HuH-7.5 (cell line): Measurements from ENCODE around the gene LIPG.
A peak's percentile ranks its signal among the peaks of the same experiment; 100 is the strongest.
"Not testable (repeated sequence)": the region's sequence is repeated elsewhere in the genome, so short reads cannot be mapped to it uniquely, and the experiment has no call there.

Source experiments
- DNase-seq: peaks from one replicate; pipeline ENCODE4 v3.0.0; 2011; ENCODE audit warnings: low spot score

Gene LIPG

DNA sequence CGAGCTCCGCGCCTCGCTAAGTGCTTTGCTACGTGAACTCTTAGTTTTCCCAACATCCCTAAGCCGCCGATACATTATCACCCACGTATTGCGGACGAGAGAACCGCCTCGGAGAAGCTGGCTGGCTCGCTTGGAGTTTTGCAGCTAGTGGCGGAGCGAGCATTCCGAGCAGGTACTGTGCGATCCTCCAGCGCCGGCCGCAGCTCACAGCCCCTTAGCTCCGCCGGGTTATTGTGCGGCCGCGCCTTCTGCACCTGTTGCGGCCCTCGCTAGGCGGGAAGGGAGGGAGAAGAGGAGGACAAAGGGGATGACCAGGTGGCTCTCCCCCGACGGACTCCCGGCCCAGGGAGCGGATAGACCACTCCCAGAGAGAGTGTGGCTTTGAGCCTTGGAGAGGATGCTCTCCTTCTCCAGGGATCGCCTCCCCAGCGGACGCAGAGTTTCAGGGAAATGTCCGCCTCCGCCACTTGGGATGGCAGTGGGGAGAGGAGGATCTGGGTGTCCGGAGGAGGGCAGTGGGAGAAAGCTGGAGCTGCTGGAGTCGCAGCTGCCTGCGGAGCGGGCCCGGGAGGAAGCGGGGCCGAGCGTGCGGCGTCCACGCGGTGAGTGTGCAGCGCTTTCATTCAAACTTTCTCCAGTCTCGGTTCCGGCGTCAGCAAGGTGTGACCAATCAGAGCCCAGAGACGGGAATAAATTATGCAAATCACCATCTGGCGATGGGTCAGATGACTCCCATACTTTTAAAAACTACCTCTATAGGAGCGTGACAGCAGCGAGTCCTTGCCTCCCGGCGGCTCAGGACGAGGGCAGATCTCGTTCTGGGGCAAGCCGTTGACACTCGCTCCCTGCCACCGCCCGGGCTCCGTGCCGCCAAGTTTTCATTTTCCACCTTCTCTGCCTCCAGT is at the start of gene LIPG:
Gene LIPG (plus strand): TSS at position 769 of the 905 bp plus-strand sequence. CDS start 252 bp downstream, outside the sequence.
- DNase-seq, result peak; percentile 86

- DNase-seq, result not testable (repeated sequence)
Observed at GRCh38 chr18:49512876-49513275, 49.0 kb upstream of the LIPG start.

- no peak for DNase-seq
Observed at GRCh38 chr18:49514577-49514976, 47.3 kb upstream of the LIPG start.

GRCh38 chr18:49515003-49515402 is 46.9 kb upstream of the LIPG start:
- DNase-seq, result not testable (repeated sequence)

DNA sequence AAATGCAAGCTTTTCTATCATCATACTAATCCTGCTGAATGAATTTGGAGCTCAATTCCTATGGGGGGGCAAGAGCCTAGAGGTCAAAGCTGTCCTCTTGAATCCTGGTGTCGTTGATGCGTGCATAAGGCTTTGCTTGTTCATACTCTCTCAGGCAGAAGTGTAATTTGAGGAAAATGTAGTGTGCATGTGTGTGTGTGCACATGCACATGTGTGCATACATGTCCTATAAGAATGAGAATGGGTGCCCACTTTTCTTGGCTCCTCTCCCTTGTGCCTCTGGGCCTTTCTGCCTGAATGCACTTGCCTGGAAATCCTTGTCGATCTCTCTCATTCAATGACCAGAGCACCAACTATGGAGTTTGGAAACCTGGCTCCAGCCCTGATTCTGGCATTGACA is 46.3 kb upstream of the LIPG start:
- no peak for DNase-seq

DNA sequence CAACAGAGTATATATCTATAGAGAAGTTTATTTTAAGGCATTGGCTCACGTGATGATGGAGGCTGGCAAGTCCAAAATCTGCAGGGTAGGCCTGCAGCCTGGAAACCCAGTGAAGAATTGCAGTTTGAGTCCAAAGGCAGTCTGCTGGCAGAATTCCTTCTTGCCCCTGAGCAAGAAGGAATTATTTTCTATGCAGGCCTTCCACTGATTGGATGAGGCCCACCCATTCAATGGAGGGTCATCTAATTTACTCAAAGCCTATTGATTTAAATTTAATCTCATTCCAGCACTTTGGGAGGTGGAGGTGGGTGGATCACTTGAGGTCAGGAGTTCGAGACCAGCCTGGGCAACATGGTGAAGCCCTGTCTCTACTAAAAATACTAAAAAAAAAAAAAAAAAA is 44.4 kb upstream of the LIPG start:
- DNase-seq, result no peak

DNA sequence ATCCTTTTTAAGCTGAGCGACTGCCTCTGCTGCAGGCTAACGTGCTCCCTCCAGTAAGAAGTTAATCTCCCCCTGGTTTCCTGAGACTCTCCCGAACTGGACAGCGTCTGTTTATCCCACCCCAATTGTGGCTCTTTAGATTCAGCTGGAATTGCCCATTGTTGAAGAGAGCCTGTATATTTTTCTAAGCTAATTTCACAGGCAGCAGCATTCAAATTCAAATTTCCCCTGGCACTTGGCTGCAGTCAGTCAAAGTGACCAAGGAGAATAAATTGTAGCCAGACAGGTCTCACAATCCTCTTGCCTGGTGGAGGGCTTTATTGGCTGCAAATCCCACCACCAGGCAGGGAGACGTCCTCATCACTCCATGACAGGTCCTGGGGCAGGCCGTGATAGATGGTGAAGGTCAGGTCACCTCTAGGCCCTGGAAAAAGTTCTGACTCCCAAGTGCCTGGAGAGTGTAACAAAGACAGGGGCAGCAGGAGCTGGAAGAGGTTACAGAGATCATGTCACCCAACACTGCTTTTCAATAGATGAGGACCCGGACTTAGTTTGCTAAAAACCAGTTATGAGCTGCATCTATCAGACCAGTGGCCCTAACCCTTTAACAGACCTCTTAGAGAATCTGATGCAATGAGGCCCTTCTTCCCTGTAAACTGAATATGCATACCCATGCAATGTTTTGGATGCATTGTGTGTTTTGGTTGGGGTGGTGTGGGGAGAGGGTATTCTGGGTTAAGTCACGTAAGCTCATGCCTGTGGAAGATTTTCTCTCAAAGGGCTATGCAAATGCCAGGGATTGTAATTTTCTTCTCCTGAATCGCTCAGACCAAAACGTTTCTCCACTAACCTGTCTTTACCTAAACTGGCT is 42.5 kb upstream of the LIPG start:
- DNase-seq, result no peak

GRCh38 chr18:49520661-49521145 is 41.2 kb upstream of the LIPG start:
- no peak for DNase-seq

DNA sequence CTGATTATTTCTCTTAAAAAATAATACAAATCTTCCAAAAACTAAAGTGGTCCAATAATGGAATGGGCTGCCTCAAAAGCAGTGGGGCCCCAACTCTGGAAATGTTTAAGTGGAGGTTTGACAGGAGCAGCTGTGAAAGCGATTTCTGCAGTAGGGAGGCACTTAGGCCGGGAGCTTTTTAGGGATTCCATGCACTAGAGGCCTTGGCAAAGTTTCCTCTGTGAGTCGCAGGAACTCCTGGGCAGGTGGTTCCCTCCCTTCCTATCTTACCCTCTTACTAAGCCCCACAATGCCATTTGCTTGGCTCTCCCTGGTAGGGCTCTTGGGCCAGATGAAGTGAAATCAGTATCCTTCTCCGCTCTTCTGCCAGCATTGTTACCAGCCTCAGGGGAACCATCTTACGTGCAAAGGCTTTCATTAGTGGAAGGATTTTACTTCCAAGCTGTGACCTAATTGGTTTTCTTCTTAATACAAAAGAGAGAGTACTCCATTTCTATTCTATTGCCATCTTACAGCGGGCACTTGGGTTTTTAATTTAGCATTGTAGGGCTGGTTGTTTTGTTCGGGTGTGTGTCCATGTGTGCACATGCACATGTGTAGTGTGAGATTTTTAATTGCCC is 40.5 kb upstream of the LIPG start:
- DNase-seq, result no peak

GRCh38 chr18:49523580-49524093 is 38.2 kb upstream of the LIPG start:
- DNase-seq, result not testable (repeated sequence)

- no peak for DNase-seq
Observed at GRCh38 chr18:49524349-49524748, 37.5 kb upstream of the LIPG start.

DNA sequence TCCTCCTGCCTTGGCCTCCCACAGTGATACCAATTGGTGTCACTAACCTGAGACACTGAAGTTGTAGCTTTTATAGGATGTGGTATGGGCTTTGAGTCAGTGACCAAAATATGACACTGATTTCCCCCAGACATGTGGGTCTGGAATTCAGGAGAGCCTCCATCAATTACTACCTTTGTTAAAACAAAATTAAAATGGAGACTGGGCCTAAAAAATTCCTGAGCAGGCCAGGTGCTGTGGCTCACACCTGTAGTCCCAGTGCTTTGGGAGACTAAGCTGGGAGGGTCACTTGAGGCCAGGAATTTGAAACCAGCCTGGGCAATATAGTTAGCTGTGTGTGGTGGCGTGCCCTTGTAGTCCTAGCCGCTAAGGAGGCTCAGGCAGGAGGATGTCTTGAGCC is 36.9 kb upstream of the LIPG start:
- no peak for DNase-seq

DNA sequence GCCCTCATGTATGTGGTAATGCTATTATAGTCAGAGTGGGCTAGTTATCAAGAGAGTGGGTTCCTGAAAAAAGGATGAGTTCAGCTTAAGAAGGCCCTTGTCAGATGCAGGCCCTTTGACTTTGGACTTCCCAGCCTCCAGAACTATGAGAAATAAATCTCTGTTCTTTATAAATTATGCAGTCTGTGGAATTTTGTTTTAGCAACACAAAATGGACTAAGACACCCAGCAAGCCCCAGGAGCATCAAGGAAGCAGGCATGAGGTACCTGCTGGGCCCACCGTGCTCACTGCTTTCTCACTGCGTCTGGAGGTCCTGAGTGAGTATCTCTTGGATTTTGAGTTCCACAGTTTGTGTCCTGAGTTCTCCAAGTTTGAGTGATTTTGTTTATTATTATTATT is 35.9 kb upstream of the LIPG start:
- DNase-seq, result no peak

DNA sequence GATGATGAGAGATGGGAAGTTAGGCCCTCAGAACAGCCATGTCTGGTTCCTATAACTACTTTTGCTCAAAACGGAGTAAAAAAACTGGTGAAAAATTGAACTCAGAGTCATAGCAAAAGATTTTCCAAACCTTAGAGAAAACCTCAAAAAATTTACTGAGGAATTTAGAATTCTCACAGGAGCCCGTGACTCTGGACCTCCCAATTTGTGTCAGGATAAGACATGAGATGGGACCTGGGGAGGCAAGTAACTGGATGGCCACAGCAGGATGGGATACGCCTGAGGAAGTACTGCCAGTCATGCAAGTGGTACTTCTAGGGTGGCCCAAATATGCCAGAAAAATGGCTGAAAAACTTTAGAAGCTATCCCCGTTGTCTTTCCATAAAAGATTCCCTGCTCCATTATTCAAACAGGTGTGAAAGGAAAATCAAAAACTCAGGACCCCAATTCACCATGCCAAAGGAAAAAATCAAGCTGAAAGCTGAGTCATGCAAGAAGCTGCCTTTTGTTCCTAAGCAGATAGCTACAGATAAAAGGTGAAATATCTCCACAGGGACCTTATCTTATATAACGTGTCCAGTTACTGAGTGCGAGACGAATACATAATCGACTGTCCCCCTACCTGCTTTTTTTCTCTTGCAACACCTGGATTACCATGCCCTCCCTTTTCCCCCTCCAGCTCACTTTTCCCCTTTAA is 34.1 kb upstream of the LIPG start:
- no peak for DNase-seq

GRCh38 chr18:49529596-49529995 is 32.3 kb upstream of the LIPG start:
- no peak for DNase-seq

DNA sequence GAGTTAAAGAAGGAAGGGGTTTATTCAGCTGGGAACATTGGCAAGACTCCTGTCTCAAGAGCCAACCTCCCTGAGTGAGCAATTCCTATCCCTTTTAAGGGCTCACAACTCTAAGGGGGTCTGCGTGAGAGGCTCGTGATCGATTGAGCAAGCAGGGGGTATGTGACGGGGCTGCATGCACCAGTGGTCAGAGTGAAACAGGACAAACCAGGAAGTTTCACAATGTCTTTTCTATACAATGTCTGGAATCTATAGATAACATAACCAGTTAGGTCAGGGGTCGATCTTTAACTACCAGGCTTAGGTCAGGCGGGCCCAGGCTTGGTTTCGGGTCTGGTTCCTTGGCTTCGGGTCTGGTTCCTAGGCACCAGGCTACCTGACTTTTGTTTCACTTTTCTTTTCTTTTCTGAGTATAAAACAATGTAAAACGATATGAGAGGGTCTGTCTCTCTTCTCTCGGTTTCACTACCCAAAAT is 30.1 kb upstream of the LIPG start:
- DNase-seq, result no peak

- no peak for DNase-seq
Observed at GRCh38 chr18:49534846-49535601, 26.8 kb upstream of the LIPG start.

- no peak for DNase-seq
Observed at GRCh38 chr18:49537232-49537896, 24.5 kb upstream of the LIPG start.

DNA sequence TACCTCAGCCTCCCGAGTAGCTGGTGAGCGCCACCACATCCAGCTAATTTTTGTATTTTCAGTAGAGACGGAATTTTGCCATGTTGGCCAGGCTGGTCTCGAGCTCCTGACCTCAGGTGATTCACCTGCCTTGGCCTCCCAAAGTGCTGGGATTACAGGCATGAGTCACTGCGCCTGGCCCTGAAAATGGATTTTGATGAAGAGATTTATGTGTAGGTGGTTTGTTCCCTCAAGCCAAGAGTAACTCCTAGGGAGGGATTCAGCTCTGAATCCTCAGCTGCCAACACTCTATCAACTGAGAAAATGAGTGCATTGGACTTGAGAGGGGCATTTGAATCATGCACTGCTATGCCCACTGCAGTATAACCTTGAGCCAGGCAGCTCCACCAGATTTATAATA is 17.5 kb upstream of the LIPG start:
- no peak for DNase-seq

GRCh38 chr18:49546278-49546677 is 15.6 kb upstream of the LIPG start:
- no peak for DNase-seq
